ENCODE data around the gene PDLIM1. TPM values are rescaled to one million over a fixed set of nuclear protein-coding genes. Genes with fewer than 3 reads are reported as not detected.
A peak's percentile ranks its signal among the peaks of the same experiment; 100 is the strongest.

PDLIM1 gene
- polyA plus RNA-seq, 1 of the 3 experiments (the other 2 are of a cell fraction), result 97.2 TPM

- no peaks in the 10 kb centered on the region for H3K27me3 ChIP-seq (ENCODE audit: insufficient read depth)
- H3K27ac ChIP-seq (ENCODE audit: low read depth in 2 of 2, low read length in 1 of 2), result peak overlapping the region in 1 of 2 experiments; percentile 98; a peak in 2 of 4 replicates
- no peak for DNase-seq
- no peak overlapping the region for H3K4me3 ChIP-seq (ENCODE audit: low read depth in 2 of 2, low read length in 1 of 2)
- no peaks in the 10 kb centered on the region for H3K9me2 ChIP-seq
- no peaks in the 10 kb centered on the region for H4K20me1 ChIP-seq (ENCODE audit: insufficient read depth)
- peaks cover 0 to 24% of the 10 kb centered on the region in 2 experiments; a peak in 3 of 4 replicates for H3K4me1 ChIP-seq (ENCODE audit: control insufficient read depth in 1 of 2, insufficient read depth in 2 of 2, low read depth in 1 of 2, low read length in 1 of 2)
- WGBS (ENCODE audit: low lambda C conversion rate), result 96% methylated on average over 3 of the region's 3 CpGs
- H3F3A ChIP-seq (replicated peaks; ENCODE audit: insufficient read depth), result peaks cover 9% of the 10 kb centered on the region
- TF ChIP-seq TEAD4 (IDR thresholded peaks at IDR 0.05; ENCODE audit: borderline replicate concordance, insufficient read depth) (no peak), GABPA (IDR thresholded peaks at IDR 0.05; ENCODE audit: low read depth) (no peak), MAX (IDR thresholded peaks at IDR 0.05; ENCODE audit: low read depth) (no peak), SIN3A (IDR thresholded peaks at IDR 0.05; ENCODE audit: borderline replicate concordance, low read depth, low read length) (no peak), MXI1 (IDR thresholded peaks at IDR 0.05; ENCODE audit: low read depth, low read length) (no peak), RAD21 (IDR thresholded peaks at IDR 0.05; ENCODE audit: low read length) (no peak), NRF1 (IDR thresholded peaks at IDR 0.05; ENCODE audit: low read depth, low read length) (no peak), FOSL2 (IDR thresholded peaks at IDR 0.05; ENCODE audit: borderline replicate concordance, low read depth) (no peak), EP300 (IDR thresholded peaks at IDR 0.05; ENCODE audit: borderline replicate concordance in 1 of 2, low read depth in 1 of 2, low read length in 1 of 2) (no peak), RFX5 (IDR thresholded peaks at IDR 0.05; ENCODE audit: low read length) (no peak), ELF1 (IDR thresholded peaks at IDR 0.05) (no peak), CHD2 (IDR thresholded peaks at IDR 0.05; ENCODE audit: low read length, partially characterized antibody) (no peak), EZH2phosphoT487 (IDR thresholded peaks at IDR 0.05; ENCODE audit: borderline replicate concordance, low read depth) (no peak), SMC3 (IDR thresholded peaks at IDR 0.05; ENCODE audit: low read depth, low read length) (no peak), FOXM1 (IDR thresholded peaks at IDR 0.05; ENCODE audit: low read depth) (no peak), YY1 (IDR thresholded peaks at IDR 0.05; ENCODE audit: low read depth) (no peak), RCOR1 (IDR thresholded peaks at IDR 0.05; ENCODE audit: low read length) (no peak), ZBTB33 (IDR thresholded peaks at IDR 0.05; ENCODE audit: borderline replicate concordance, low read depth) (no peak)
- TF ChIP-seq, protein P1, sequence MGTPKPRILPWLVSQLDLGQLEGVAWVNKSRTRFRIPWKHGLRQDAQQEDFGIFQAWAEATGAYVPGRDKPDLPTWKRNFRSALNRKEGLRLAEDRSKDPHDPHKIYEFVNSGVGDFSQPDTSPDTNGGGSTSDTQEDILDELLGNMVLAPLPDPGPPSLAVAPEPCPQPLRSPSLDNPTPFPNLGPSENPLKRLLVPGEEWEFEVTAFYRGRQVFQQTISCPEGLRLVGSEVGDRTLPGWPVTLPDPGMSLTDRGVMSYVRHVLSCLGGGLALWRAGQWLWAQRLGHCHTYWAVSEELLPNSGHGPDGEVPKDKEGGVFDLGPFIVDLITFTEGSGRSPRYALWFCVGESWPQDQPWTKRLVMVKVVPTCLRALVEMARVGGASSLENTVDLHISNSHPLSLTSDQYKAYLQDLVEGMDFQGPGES (IDR thresholded peaks at IDR 0.05; ENCODE audit: low read depth, low read length), result no peak
- TF ChIP-seq, protein P2, sequence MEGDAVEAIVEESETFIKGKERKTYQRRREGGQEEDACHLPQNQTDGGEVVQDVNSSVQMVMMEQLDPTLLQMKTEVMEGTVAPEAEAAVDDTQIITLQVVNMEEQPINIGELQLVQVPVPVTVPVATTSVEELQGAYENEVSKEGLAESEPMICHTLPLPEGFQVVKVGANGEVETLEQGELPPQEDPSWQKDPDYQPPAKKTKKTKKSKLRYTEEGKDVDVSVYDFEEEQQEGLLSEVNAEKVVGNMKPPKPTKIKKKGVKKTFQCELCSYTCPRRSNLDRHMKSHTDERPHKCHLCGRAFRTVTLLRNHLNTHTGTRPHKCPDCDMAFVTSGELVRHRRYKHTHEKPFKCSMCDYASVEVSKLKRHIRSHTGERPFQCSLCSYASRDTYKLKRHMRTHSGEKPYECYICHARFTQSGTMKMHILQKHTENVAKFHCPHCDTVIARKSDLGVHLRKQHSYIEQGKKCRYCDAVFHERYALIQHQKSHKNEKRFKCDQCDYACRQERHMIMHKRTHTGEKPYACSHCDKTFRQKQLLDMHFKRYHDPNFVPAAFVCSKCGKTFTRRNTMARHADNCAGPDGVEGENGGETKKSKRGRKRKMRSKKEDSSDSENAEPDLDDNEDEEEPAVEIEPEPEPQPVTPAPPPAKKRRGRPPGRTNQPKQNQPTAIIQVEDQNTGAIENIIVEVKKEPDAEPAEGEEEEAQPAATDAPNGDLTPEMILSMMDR (IDR thresholded peaks at IDR 0.05), result no peak
- H3K36me3 ChIP-seq (replicated peaks in 1 of 2; ENCODE audit: control insufficient read depth in 1 of 2, insufficient read depth in 2 of 2, low read length in 1 of 2), result peaks cover 0 to 43% of the 10 kb centered on the region in 2 experiments
- no peaks in the 10 kb centered on the region for H3K79me2 ChIP-seq (ENCODE audit: insufficient read depth)
- CTCF ChIA-PET, result interaction anchor here (3.2 to 4.7 kb wide), 2 partner anchors 16 to 19 kb away, joined by 15 to 17 read pairs; no protein-coding TSS in a partner anchor
- POLR2A ChIA-PET, result no interaction called here
- no peak overlapping the region for H2AFZ ChIP-seq (ENCODE audit: low read depth)
- peak overlapping the region; percentile 90; the same call in 1 of the 2 replicates for H3K9ac ChIP-seq
- peak overlapping the region; percentile 78 for H3K4me2 ChIP-seq
- H3K9me3 ChIP-seq, result no peaks in the 10 kb centered on the region
Measured at GRCh38 chr10:95261926-95262325, 28.9 kb downstream of the PDLIM1 start.

All from SK-N-SH (cell line).